Osteocyte (in vitro differentiated cells): ENCODE measurements around the gene CNTNAP2. TPM values are rescaled to one million over a fixed set of nuclear protein-coding genes. Genes with fewer than 3 reads are reported as not detected.

Source experiments
- DNase-seq: peaks from one replicate; pipeline ENCODE4 v3.0.0; 2021; ENCODE audit warnings: mixed read lengths; ENCODE audit not compliant: unreplicated experiment; ENCODE audit errors: extremely low spot score
- H3K27ac Mint-ChIP-seq: one replicate; pipeline ENCODE4 v1.8.0; 2021; ENCODE audit warnings: mild to moderate bottlenecking, mixed read lengths; ENCODE audit not compliant: unreplicated experiment
- H3K27me3 Mint-ChIP-seq: one replicate; pipeline ENCODE4 v1.8.0; 2021; ENCODE audit warnings: mixed read lengths; ENCODE audit not compliant: unreplicated experiment
- H3K36me3 Mint-ChIP-seq: one replicate; pipeline ENCODE4 v1.8.0; 2021; ENCODE audit warnings: mixed read lengths; ENCODE audit not compliant: unreplicated experiment
- H3K4me1 Mint-ChIP-seq: one replicate; pipeline ENCODE4 v1.8.0; 2021; ENCODE audit warnings: mixed read lengths; ENCODE audit not compliant: unreplicated experiment
- H3K4me3 Mint-ChIP-seq: one replicate; pipeline ENCODE4 v1.8.0; 2021; ENCODE audit warnings: mild to moderate bottlenecking, moderate library complexity, mixed read lengths; ENCODE audit not compliant: unreplicated experiment
- H3K9me3 Mint-ChIP-seq: one replicate; pipeline ENCODE4 v1.8.0; 2021; ENCODE audit warnings: mixed read lengths; ENCODE audit not compliant: unreplicated experiment
- CTCF ChIP-seq: fragments of 200-600 bp; sonication (generic); IDR thresholded peaks from 2 replicates; pipeline ENCODE4 v1.5.0; 2021; ENCODE audit warnings: antibody characterized with exemption, mild to moderate bottlenecking, moderate library complexity
- total RNA-seq: library from RNA; stranded (reverse); gene quantifications from 2 replicates; pipeline ENCODE4 v1.2.1, GENCODE V29; 2021

The CNTNAP2 gene
- total RNA-seq, 1 donor from 2014 or later, result 1.4 TPM

GRCh38 chr7:148210804-148211325, 2094.3 kb downstream of the CNTNAP2 start:
- Mint-ChIP-seq H3K36me3 (no peaks in the 10 kb centered on the region), H3K27me3 (no peaks in the 10 kb centered on the region), H3K4me3 (no peak overlapping the region), H3K27ac (no peak overlapping the region), H3K4me1 (no peaks in the 10 kb centered on the region), H3K9me3 (peaks cover 9% of the 10 kb centered on the region)
- DNase-seq, result no peak
- TF ChIP-seq CTCF, result no peak

GRCh38 chr7:148211740-148212151, 2095.1 kb downstream of the CNTNAP2 start:
- no peak for DNase-seq
- no peak for TF ChIP-seq CTCF
- Mint-ChIP-seq H3K27ac (no peak overlapping the region), H3K27me3 (no peaks in the 10 kb centered on the region), H3K4me1 (no peaks in the 10 kb centered on the region), H3K9me3 (peaks cover 8% of the 10 kb centered on the region), H3K36me3 (no peaks in the 10 kb centered on the region), H3K4me3 (no peak overlapping the region)

GRCh38 chr7:148212731-148213130, 2096.1 kb downstream of the CNTNAP2 start:
- Mint-ChIP-seq H3K4me1 (no peaks in the 10 kb centered on the region), H3K27me3 (no peaks in the 10 kb centered on the region), H3K9me3 (no peaks in the 10 kb centered on the region), H3K27ac (no peak overlapping the region), H3K36me3 (no peaks in the 10 kb centered on the region), H3K4me3 (no peak overlapping the region)
- no peak for TF ChIP-seq CTCF
- no peak for DNase-seq

- DNase-seq, result no peak
- H3K27ac Mint-ChIP-seq, result no peak overlapping the region
- H3K4me1 Mint-ChIP-seq, result no peaks in the 10 kb centered on the region
- TF ChIP-seq CTCF, result no peak
- no peaks in the 10 kb centered on the region for H3K27me3 Mint-ChIP-seq
- H3K36me3 Mint-ChIP-seq, result no peaks in the 10 kb centered on the region
- H3K4me3 Mint-ChIP-seq, result no peak overlapping the region
- no peaks in the 10 kb centered on the region for H3K9me3 Mint-ChIP-seq
Measured at GRCh38 chr7:148214101-148214500, 2097.5 kb downstream of the CNTNAP2 start.

GRCh38 chr7:148218603-148219002, 2102.0 kb downstream of the CNTNAP2 start:
- H3K4me1 Mint-ChIP-seq, result no peaks in the 10 kb centered on the region
- peaks cover 4% of the 10 kb centered on the region for H3K9me3 Mint-ChIP-seq
- H3K27ac Mint-ChIP-seq, result no peak overlapping the region
- DNase-seq, result no peak
- no peak overlapping the region for H3K4me3 Mint-ChIP-seq
- H3K36me3 Mint-ChIP-seq, result no peaks in the 10 kb centered on the region
- TF ChIP-seq CTCF, result no peak
- no peaks in the 10 kb centered on the region for H3K27me3 Mint-ChIP-seq
